Astrocyte (in vitro differentiated cells and primary cell): ENCODE data around the gene DYSF.

Experiments
- CTCF ChIP-seq: IDR thresholded peaks from 2 replicates; pipeline ENCODE4 v1.5.1; 2011; ENCODE audit warnings: low read depth, mild to moderate bottlenecking, inconsistent platforms, low read length, moderate library complexity; ENCODE audit not compliant: insufficient read depth
- EZH2 ChIP-seq: IDR thresholded peaks from 2 replicates; pipeline ENCODE4 v1.6.1; 2012; ENCODE audit warnings: mild to moderate bottlenecking, low read length, inconsistent platforms; ENCODE audit not compliant: insufficient read depth

GRCh38 chr2:71575966-71576365 is 122.6 kb downstream of the DYSF start:
- TF ChIP-seq CTCF (no peak), EZH2 (no peak)
